ENCODE measurements around the gene PHACTR4. TPM values are rescaled to one million over a fixed set of nuclear protein-coding genes. Genes with fewer than 3 reads are reported as not detected.

The PHACTR4 gene
- total and polyA plus RNA-seq, 9 of the 15 experiments (the other 6 are each of a cell fraction or from before 2014, with no cell fraction given), result 6.4 to 43.6 (median 14.2) TPM

- TF ChIP-seq BCLAF1 (IDR thresholded peaks at IDR 0.05; ENCODE audit: borderline replicate concordance in 1 of 2, control insufficient read depth in 1 of 2, low read depth in 2 of 2, low read length in 1 of 2), result peak in 1 of 2 experiments; percentile 98; a peak in 2 of 4 replicates
- peak; percentile 55; the same call in 1 of the 2 replicates for TF ChIP-seq SIN3B (IDR thresholded peaks at IDR 0.05; ENCODE audit: low read depth)
- peak; percentile 75 to 76; a peak in 3 of 4 replicates for TF ChIP-seq TBL1XR1 (IDR thresholded peaks at IDR 0.05; ENCODE audit: low read length in 2 of 2)
- TF ChIP-seq GTF2F1 (IDR thresholded peaks at IDR 0.05; ENCODE audit: low read depth, low read length), result peak; percentile 99
- TF ChIP-seq NFE2L1 (tag; IDR thresholded peaks at IDR 0.05; ENCODE audit: borderline replicate concordance, low read depth), result no peak
- TF ChIP-seq NFIC (IDR thresholded peaks at IDR 0.05), result peak; percentile 80
- peak; percentile 49 for TF ChIP-seq HDAC3 (IDR thresholded peaks at IDR 0.05; ENCODE audit: borderline replicate concordance, partially characterized antibody)
- no peak for TF ChIP-seq BHLHE40 (IDR thresholded peaks at IDR 0.05; ENCODE audit: low read length)
- peak; percentile 76 for TF ChIP-seq BRD9 (IDR thresholded peaks at IDR 0.05; ENCODE audit: low read depth, partially characterized antibody)
- no peak for TF ChIP-seq MXD1 (CRISPR knock-in tag; IDR thresholded peaks at IDR 0.05; ENCODE audit: borderline replicate concordance, poor library complexity, severe bottlenecking)
- TF ChIP-seq FOXK2 (conservative IDR thresholded peaks at IDR 0.05 in 1 of 2, IDR thresholded peaks at IDR 0.05 in 1 of 2; ENCODE audit: low read depth in 2 of 2), result peak in 1 of 2 experiments; percentile 63; a peak in 3 of 4 replicates
- no peak; the same call in 1 of the 2 replicates for TF ChIP-seq ZNF511 (CRISPR knock-in tag; IDR thresholded peaks at IDR 0.05)
- peak; percentile 65; the same call in 1 of the 2 replicates for TF ChIP-seq ZBTB9 (CRISPR knock-in tag; IDR thresholded peaks at IDR 0.05)
- no peak for TF ChIP-seq ZNF354B (CRISPR knock-in tag; IDR thresholded peaks at IDR 0.05)
- TF ChIP-seq CBX5 (IDR thresholded peaks at IDR 0.05; ENCODE audit: borderline replicate concordance, low read depth), result no peak
- TF ChIP-seq BMI1 (IDR thresholded peaks at IDR 0.05; ENCODE audit: low read length), result no peak; the same call in 1 of the 2 replicates
- TF ChIP-seq NCOR1 (IDR thresholded peaks at IDR 0.05), result peak; percentile 79
- TF ChIP-seq ZNF561 (CRISPR knock-in tag; conservative IDR thresholded peaks at IDR 0.05), result no peak
- 0 out of 2 replicates have a peak, but pooled peaks have one; percentile 57 for TF ChIP-seq ZNF586 (CRISPR knock-in tag; conservative IDR thresholded peaks at IDR 0.05)
- peak; percentile 76 for TF ChIP-seq VEZF1 (CRISPR knock-in tag; IDR thresholded peaks at IDR 0.05)
Measured at GRCh38 chr1:28505406-28506187, 136.1 kb downstream of the PHACTR4 start, which contains the start of gene RCC1 (continued).

All from K562 (cell line).